Astrocyte (in vitro differentiated cells and primary cell): ENCODE measurements around the gene MOGAT3. TPM values are rescaled to one million over a fixed set of nuclear protein-coding genes. Genes with fewer than 3 reads are reported as not detected.

ENCODE experiments used
- DNase-seq: peaks from one replicate; pipeline ENCODE4 v3.0.0-alpha.2; 2010; ENCODE audit warnings: low read depth
- FAIRE-seq: peaks from 2 replicates; lab custom pipeline; 2011; peaks lifted over from hg19 to GRCh38; lab: Jason Lieb, UNC
- H2AFZ ChIP-seq: 2 replicates; pipeline ENCODE4 v1.6.0; 2012; ENCODE audit warnings: low read depth, low read length, inconsistent platforms
- H3K27ac ChIP-seq: 2 replicates; pipeline ENCODE4 v1.5.1; 2011; ENCODE audit warnings: low read depth, low read length, inconsistent platforms
- H3K27me3 ChIP-seq: 2 replicates; pipeline ENCODE4 v1.6.0; 2011; ENCODE audit warnings: low read length, inconsistent platforms; ENCODE audit not compliant: insufficient read depth
- H3K36me3 ChIP-seq: 2 replicates; pipeline ENCODE4 v1.5.1; 2011; ENCODE audit warnings: low read length, inconsistent platforms; ENCODE audit not compliant: insufficient read depth
- H3K4me1 ChIP-seq: 2 replicates; pipeline ENCODE4 v1.5.1; 2011; ENCODE audit warnings: low read length, inconsistent platforms; ENCODE audit not compliant: insufficient read depth
- H3K4me2 ChIP-seq: 2 replicates; pipeline ENCODE4 v1.6.0; 2012; ENCODE audit warnings: low read length, inconsistent platforms
- H3K4me3 ChIP-seq: 2 replicates; pipeline ENCODE4 v1.5.1; 2011; ENCODE audit warnings: low read depth, mild to moderate bottlenecking, low read length, inconsistent platforms; ENCODE audit not compliant: insufficient read depth
- H3K79me2 ChIP-seq: 2 replicates; pipeline ENCODE4 v1.6.0; 2012; ENCODE audit warnings: mild to moderate bottlenecking, low read length, inconsistent platforms; ENCODE audit not compliant: insufficient read depth
- H3K9ac ChIP-seq: 2 replicates; pipeline ENCODE4 v1.6.0; 2012; ENCODE audit warnings: mild to moderate bottlenecking, low read length, inconsistent platforms
- H3K9me3 ChIP-seq: 2 replicates; pipeline ENCODE4 v1.5.1; 2012; ENCODE audit warnings: low read depth, mild to moderate bottlenecking, low read length, inconsistent platforms; ENCODE audit not compliant: insufficient read depth
- H4K20me1 ChIP-seq: 2 replicates; pipeline ENCODE4 v1.6.0; 2012; ENCODE audit warnings: low read length, inconsistent platforms; ENCODE audit not compliant: insufficient read depth
- H3K27ac Mint-ChIP-seq: one replicate; pipeline ENCODE4 v1.8.0; 2021; ENCODE audit warnings: mild to moderate bottlenecking, mixed read lengths; ENCODE audit not compliant: unreplicated experiment
- H3K27me3 Mint-ChIP-seq: one replicate; pipeline ENCODE4 v1.8.0; 2021; ENCODE audit warnings: low read depth, mixed read lengths; ENCODE audit not compliant: unreplicated experiment
- H3K36me3 Mint-ChIP-seq: one replicate; pipeline ENCODE4 v1.8.0; 2021; ENCODE audit warnings: low read depth, mixed read lengths; ENCODE audit not compliant: unreplicated experiment
- H3K4me1 Mint-ChIP-seq: one replicate; pipeline ENCODE4 v1.8.0; 2021; ENCODE audit warnings: low read depth, mixed read lengths; ENCODE audit not compliant: unreplicated experiment
- H3K4me3 Mint-ChIP-seq: one replicate; pipeline ENCODE4 v1.8.0; 2021; ENCODE audit warnings: mild to moderate bottlenecking, moderate library complexity, mixed read lengths; ENCODE audit not compliant: unreplicated experiment
- H3K9me3 Mint-ChIP-seq: one replicate; pipeline ENCODE4 v1.8.0; 2021; ENCODE audit warnings: mild to moderate bottlenecking, mixed read lengths; ENCODE audit not compliant: unreplicated experiment
- EZH2 ChIP-seq: IDR thresholded peaks from 2 replicates; pipeline ENCODE4 v1.6.1; 2012; ENCODE audit warnings: mild to moderate bottlenecking, low read length, inconsistent platforms; ENCODE audit not compliant: insufficient read depth
- total RNA-seq: library from RNA; stranded (reverse); gene quantifications from 2 replicates; pipeline ENCODE4 v1.2.1, GENCODE V29; 2021
- TF ChIP-seq, protein P1 (sequence below): IDR thresholded peaks from 2 replicates; pipeline ENCODE4 v1.5.1; 2011; ENCODE audit warnings: low read depth, mild to moderate bottlenecking, inconsistent platforms, low read length, moderate library complexity; ENCODE audit not compliant: insufficient read depth

MOGAT3 gene
- total RNA-seq, 1 donor from 2014 or later = not detected

GRCh38 chr7:101166648-101166908, 34.3 kb downstream of the MOGAT3 start:
- Histone ChIP-seq H3K4me2 (peak overlapping the region; percentile 91), H3K27me3 (peaks cover 36% of the 10 kb centered on the region), H3K79me2 (no peaks in the 10 kb centered on the region), H3K36me3 (no peaks in the 10 kb centered on the region), H3K27ac (no peak overlapping the region), H3K4me3 (no peak overlapping the region), H3K4me1 (peaks cover 67% of the 10 kb centered on the region), H3K9ac (no peak overlapping the region), H4K20me1 (peaks cover 35% of the 10 kb centered on the region), H3K9me3 (no peaks in the 10 kb centered on the region), H2AFZ (no peak overlapping the region)
- FAIRE-seq (no peak), DNase-seq (no peak)
- no peak for TF ChIP-seq EZH2
- TF ChIP-seq, protein P1, sequence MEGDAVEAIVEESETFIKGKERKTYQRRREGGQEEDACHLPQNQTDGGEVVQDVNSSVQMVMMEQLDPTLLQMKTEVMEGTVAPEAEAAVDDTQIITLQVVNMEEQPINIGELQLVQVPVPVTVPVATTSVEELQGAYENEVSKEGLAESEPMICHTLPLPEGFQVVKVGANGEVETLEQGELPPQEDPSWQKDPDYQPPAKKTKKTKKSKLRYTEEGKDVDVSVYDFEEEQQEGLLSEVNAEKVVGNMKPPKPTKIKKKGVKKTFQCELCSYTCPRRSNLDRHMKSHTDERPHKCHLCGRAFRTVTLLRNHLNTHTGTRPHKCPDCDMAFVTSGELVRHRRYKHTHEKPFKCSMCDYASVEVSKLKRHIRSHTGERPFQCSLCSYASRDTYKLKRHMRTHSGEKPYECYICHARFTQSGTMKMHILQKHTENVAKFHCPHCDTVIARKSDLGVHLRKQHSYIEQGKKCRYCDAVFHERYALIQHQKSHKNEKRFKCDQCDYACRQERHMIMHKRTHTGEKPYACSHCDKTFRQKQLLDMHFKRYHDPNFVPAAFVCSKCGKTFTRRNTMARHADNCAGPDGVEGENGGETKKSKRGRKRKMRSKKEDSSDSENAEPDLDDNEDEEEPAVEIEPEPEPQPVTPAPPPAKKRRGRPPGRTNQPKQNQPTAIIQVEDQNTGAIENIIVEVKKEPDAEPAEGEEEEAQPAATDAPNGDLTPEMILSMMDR = no peak
- peaks cover 17% of the 10 kb centered on the region for H3K27me3 Mint-ChIP-seq
- H3K4me3 Mint-ChIP-seq = peak overlapping the region; percentile 71
- peaks cover 46% of the 10 kb centered on the region for H3K4me1 Mint-ChIP-seq
- no peak overlapping the region for H3K27ac Mint-ChIP-seq
- H3K36me3 Mint-ChIP-seq = no peaks in the 10 kb centered on the region
- peaks cover 11% of the 10 kb centered on the region for H3K9me3 Mint-ChIP-seq

DNA sequence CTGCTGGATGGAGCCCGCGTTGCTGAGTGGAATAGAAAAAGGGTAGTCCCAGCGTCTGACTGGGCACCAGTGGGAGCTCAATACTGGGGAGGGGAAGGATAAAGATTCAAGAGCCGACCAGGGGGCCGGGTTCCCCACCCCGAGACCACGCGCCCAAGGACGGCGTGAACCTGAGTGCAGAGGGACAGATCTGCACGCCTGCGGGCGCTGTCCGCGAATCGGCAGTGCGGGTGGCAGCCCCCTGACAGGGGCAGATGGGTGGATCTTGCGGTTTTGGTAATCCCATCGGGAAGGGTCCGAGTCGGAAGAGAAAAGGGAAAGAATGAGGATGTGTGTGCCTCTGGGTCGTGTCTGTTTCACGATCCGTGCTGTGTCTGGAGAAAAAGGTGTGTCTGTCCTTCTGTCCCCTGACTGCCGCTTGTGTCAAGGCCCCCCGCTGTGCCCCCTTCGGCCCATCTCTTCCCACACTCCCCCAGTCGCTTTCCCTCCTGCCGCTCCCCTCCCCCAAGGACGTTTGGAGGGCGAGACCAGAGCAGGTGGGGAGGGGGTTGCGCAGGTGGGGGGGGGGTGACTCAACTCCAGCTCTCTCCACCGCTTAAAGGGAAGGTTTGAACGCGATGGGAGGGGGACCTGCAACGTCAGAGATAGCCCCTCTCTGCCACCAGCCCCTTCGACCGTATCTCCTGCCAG, 34.7 kb downstream of the MOGAT3 start:
- Histone ChIP-seq H3K27ac (no peak overlapping the region), H3K4me2 (peak overlapping the region; percentile 91), H3K9ac (no peak overlapping the region), H3K27me3 (peaks cover 32% of the 10 kb centered on the region), H4K20me1 (peaks cover 40% of the 10 kb centered on the region), H3K36me3 (peaks cover 3% of the 10 kb centered on the region), H3K4me1 (peaks cover 67% of the 10 kb centered on the region), H3K79me2 (no peaks in the 10 kb centered on the region), H2AFZ (peak overlapping the region; percentile 13), H3K9me3 (no peaks in the 10 kb centered on the region), H3K4me3 (peak overlapping the region; percentile 41)
- Mint-ChIP-seq H3K27me3 (peaks cover 12% of the 10 kb centered on the region), H3K27ac (peak overlapping the region; percentile 30), H3K4me3 (peak overlapping the region; percentile 80), H3K9me3 (peaks cover 7% of the 10 kb centered on the region), H3K4me1 (peaks cover 46% of the 10 kb centered on the region), H3K36me3 (peaks cover 2% of the 10 kb centered on the region)
- peak; percentile 41 for TF ChIP-seq EZH2
- TF ChIP-seq, protein P1 = no peak
- DNase-seq = no peak
- no peak for FAIRE-seq
